OCI-LY7 (cell line): ENCODE data around the gene FYB2.

ENCODE experiments used
- EZH2phosphoT487 ChIP-seq: fragments of 200-600 bp; sonication (generic); IDR thresholded peaks from 2 replicates; pipeline ENCODE4 v1.6.1; 2018; ENCODE audit warnings: low read depth, borderline replicate concordance, mild to moderate bottlenecking, mixed run types, antibody characterized with exemption, low read length, moderate library complexity, mixed read lengths
- TF ChIP-seq, protein P1 (sequence below): fragments of 200-600 bp; sonication (generic); conservative IDR thresholded peaks from 2 replicates; pipeline ENCODE4 v1.5.1; 2014; ENCODE audit warnings: mild to moderate bottlenecking, antibody characterized with exemption, low read length, moderate library complexity, mixed read lengths

- TF ChIP-seq, protein P1, sequence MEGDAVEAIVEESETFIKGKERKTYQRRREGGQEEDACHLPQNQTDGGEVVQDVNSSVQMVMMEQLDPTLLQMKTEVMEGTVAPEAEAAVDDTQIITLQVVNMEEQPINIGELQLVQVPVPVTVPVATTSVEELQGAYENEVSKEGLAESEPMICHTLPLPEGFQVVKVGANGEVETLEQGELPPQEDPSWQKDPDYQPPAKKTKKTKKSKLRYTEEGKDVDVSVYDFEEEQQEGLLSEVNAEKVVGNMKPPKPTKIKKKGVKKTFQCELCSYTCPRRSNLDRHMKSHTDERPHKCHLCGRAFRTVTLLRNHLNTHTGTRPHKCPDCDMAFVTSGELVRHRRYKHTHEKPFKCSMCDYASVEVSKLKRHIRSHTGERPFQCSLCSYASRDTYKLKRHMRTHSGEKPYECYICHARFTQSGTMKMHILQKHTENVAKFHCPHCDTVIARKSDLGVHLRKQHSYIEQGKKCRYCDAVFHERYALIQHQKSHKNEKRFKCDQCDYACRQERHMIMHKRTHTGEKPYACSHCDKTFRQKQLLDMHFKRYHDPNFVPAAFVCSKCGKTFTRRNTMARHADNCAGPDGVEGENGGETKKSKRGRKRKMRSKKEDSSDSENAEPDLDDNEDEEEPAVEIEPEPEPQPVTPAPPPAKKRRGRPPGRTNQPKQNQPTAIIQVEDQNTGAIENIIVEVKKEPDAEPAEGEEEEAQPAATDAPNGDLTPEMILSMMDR: no peak
- no peak for TF ChIP-seq EZH2phosphoT487
Observed at GRCh38 chr1:56715156-56715555, 104.0 kb downstream of the FYB2 start.
